GM18909 (cell line): ENCODE measurements around the gene CLEC2B.

Experiments
- ATAC-seq: cut with Tn5 transposase; IDR thresholded peaks from one replicate; pipeline ENCODE4 v1.9.1; 2021; ENCODE audit warnings: mild to moderate bottlenecking; ENCODE audit not compliant: unreplicated experiment, poor library complexity

Gene CLEC2B

GRCh38 chr12:9870286-9870866 lies 1.2 kb upstream of the CLEC2B start:
- ATAC-seq: no peak

DNA sequence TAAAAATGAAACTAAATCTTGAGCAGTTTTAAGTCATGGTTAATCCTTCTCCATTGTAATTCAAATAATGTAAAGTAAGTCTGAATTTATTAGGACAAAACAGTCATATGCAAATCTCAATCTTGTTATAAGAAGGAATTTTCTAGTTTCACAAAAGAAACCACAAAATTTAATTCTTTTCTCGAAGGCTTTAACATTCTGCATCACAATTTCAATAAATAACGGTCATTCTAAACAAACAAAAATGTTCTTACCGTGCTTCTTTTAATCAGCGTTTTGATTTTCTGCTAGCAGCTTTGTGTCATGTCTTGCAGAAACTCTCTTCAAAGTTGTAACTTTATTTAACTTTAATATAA lies 225 bp downstream of the CLEC2B start:
- ATAC-seq: no peak

- no peak for ATAC-seq
These were observed 798 bp downstream of the CLEC2B start for GRCh38 chr12:9868311-9868801.

- ATAC-seq: no peak
These were observed 1.6 kb downstream of the CLEC2B start for GRCh38 chr12:9867531-9867930.

- no peak for ATAC-seq
These were observed 2.3 kb downstream of the CLEC2B start for GRCh38 chr12:9866860-9867269.

DNA sequence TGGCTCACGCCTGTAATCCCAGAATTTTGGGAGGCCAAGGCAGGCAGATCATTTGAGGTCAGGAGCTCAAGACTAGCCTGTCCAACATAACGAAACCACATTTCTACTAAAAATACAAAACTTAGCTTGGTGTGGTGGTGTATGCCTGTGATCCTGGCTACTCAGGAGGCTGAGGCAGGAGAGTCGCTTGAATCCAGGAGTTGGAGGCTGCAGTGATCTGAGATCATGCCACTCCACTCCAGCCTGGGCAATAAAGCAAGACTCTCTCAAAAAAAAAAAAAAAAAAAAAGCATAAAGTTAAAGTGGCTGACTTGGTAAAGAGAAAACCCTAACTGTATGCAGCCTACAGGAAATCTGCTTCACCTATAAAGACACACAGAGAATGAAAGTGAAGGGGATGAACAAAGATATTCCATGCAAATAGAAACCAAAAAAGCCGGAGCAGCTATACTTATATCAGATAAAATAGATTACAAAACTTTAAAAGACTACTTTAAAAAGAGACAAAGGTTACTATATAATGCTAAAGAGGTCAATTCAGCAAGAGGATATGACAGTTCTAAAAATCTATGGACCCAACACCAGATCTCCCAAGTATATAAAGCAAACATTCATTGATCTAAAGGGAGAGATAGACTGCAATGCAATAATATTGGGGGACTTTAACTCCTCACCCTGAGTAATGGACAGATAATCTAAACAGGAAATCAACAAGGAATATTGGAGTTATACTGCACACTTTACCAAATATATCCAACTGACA lies 4.1 kb downstream of the CLEC2B start:
- no peak for ATAC-seq

- no peak for ATAC-seq
These were observed 11.0 kb downstream of the CLEC2B start for GRCh38 chr12:9858135-9858534.

- ATAC-seq: no peak
These were observed 12.3 kb downstream of the CLEC2B start for GRCh38 chr12:9856894-9857293.

- no peak for ATAC-seq
These were observed 13.0 kb downstream of the CLEC2B start for GRCh38 chr12:9856151-9856550.

- ATAC-seq: no peak
These were observed 17.2 kb downstream of the CLEC2B start for GRCh38 chr12:9851927-9852326.

DNA sequence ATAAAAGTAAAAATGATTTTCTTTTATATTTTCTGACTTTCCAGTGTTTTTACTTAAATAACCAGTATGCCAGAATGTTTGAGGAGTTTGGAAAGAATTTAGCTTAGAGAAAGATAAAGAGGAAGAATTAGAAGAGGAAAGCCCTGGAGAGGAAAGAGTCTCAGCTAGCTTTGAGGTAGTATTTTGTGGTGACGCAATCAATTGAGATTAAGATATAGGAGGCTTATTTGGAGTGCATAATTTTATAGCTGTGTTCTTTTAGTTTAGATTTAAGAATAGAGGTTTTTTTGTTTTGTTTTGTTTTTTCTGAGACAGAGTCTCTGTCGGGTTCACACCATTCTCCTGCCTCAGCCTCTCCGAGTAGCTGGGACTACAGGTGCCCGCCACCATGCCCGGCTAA lies 18.1 kb downstream of the CLEC2B start:
- no peak for ATAC-seq

DNA sequence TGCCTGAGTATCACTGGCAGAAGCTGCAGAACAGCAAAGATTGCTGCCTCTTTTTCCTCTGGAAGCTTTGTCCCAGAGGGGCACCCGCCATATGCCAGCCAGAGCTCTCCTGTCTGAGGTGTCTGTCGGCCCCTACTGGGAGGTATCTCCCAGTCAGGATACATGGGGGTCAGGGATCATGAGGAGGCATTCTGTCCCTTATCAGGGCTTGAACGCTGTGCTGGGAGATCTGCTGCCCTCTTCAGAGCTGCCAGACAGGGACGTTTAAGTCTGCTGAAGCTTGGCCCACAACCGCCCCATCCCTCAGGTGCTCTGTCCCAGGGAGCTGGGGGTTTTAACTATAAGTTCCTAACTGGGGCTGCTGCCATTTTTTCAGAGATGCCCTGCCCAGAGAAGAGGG lies 20.3 kb downstream of the CLEC2B start:
- ATAC-seq: no peak

- ATAC-seq: no peak
These were observed 25.7 kb downstream of the CLEC2B start for GRCh38 chr12:9843407-9843806.

- ATAC-seq: no peak
These were observed 37.4 kb downstream of the CLEC2B start for GRCh38 chr12:9831720-9832119.

DNA sequence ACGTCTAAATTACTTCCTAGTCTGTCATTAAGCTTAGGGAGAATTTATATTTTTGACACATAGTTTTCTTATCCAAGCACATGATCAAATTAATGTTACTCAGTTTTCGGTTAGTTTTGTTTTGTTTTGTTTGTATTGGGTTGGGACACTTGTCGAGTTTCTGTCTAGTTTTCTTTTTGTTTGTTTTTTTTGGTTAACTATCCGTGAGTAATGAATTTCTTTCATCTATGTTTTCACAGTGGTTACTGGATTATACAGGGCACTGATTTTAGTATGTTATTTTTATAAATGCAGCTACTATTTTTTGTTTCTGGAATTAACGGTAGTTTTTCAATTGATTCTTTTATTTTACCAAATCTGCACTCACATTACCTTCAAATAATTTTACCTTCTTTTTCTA lies 39.2 kb downstream of the CLEC2B start:
- ATAC-seq: no peak

GRCh38 chr12:9829483-9829882 lies 39.7 kb downstream of the CLEC2B start:
- ATAC-seq: no peak

GRCh38 chr12:9827209-9827888 lies 41.8 kb downstream of the CLEC2B start, which contains the start of gene KLRF1:
Gene KLRF1 (plus strand): TSS chr12:9827481. CDS start chr12:9827545, 64 bp downstream.
- ATAC-seq: no peak

- ATAC-seq: no peak
These were observed 48.7 kb downstream of the CLEC2B start for GRCh38 chr12:9820281-9820930.

DNA sequence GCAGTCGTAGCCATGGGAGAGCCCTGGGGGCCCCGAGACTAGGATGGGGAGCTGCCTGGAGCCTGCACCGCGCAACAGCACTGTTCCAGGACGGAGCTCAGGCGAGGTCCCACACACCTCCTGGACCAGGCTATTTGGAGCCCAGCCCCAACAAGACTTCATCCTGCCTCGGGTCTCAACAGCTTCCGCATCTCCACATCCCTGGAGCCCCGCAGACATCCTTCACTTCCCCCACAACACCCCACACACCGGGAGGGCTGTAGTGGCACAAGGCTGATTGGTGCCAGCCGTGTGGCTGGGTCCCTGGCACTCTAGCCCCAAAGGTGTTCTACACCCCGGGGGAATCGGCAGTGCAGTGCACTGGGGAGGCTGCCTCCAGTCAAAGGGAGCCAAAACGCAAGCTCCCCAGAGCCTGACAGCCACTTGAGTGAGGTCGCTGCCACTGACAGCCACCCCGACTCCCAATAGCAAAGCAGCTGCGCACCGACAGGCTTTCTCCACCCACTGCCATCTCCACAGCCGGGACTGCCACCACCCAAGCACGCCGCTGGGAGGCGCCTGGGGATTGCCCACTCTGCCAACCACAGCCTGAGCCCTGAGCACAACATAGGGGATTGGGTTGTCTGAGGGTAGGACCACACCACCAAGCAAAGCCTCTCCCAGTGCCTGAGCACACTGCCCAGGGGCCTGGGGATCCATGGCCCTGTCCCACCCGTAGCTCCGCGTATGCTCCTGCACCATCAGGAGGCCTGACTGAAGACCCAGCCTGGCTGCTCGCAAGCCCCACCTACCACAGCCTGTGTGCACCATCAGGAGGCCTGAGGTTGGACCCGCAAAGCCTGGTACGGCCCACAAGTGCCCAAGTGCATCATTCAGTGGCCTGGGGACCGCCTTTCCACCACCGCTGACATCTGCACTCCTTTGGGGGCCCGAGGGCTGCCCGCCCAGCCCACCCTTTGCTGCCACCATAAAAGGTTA lies 55.0 kb downstream of the CLEC2B start:
- ATAC-seq: peak; percentile 93

DNA sequence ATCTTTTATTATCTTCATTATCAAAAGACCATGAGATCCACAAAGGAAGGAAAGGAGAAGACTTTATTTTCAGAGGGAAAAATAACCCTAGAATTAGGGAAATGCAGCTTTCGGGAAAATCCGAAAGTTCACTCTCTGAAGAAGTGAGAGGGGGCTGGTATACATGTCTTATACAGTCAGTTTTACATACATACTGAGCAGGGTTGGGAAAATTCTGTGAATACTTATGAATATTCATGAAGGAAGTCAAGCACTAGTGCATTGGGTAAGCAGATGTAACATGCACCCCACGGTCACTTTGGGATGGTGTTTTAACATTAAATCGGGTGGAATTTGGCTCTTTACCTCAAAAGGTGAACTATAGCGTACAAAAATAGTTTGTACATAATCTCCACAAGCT lies 57.5 kb downstream of the CLEC2B start:
- no peak for ATAC-seq
